ENCODE results near the gene TMEM151B. TPM values are rescaled to one million over a fixed set of nuclear protein-coding genes. Genes with fewer than 3 reads are reported as not detected.

The TMEM151B gene
- total and polyA plus RNA-seq, 10 of the 15 experiments (the other 5 are each of a cell fraction or from before 2014, with no cell fraction given), result 0.01 to 0.19 (median 0.05) TPM; not detected in 6

DNA sequence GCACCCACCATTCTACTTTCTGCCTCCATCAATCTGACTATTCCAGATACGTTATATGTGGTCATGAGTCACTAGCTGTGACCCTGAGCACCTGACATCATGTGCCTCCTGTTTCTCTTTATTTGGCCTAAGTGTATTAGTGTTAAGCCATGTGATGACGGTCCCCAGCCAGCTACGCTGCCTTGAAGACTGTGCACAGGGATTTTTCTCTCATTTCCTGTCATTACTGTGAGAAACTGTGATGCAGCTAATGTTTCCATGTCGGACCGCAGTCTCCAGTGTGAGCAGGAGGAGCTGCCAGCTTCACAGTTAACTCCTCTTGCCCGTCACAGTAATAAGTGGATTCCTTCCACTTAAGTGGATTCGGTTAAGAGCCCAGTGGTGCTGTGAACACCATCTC lies 62.3 kb downstream of the TMEM151B start:
- ChIA-PET CTCF (interaction anchor here (0.9 to 10.4 kb wide), 4 partner anchors 11 to 181 kb away, joined by 5 to 163 read pairs (median 6); partner anchors contain the start of genes AARS2, NFKBIE and TMEM151B), POLR2A (interaction anchor here (0.8 kb wide), 1 partner anchor 65 kb away, joined by 3 read pairs; no protein-coding TSS in a partner anchor), RAD21 (ENCODE audit: unreplicated experiment) (interaction anchor here (0.8 to 1.8 kb wide), 3 partner anchors 20 to 95 kb away, joined by 3 to 5 read pairs (median 5); no protein-coding TSS in a partner anchor), SMC1A (ENCODE audit: uncharacterized antibody, unreplicated experiment) (interaction anchor here (1.1 to 1.8 kb wide), 3 partner anchors 9 to 64 kb away, joined by 3 to 6 read pairs (median 3); no protein-coding TSS in a partner anchor)
- Histone ChIP-seq H3K9me3 (replicated peaks; ENCODE audit: control insufficient read depth, insufficient read depth, low read length) (no peaks in the 10 kb centered on the region), H3K9ac (ENCODE audit: control insufficient read depth, insufficient read depth, low read length) (no peak overlapping the region), H3K27ac (ENCODE audit: control insufficient read depth, insufficient read depth) (no peak overlapping the region), H3K4me2 (ENCODE audit: control insufficient read depth, insufficient read depth) (no peak overlapping the region), H3K36me3 (ENCODE audit: control insufficient read depth in 2 of 2, insufficient read depth in 2 of 2, low read length in 1 of 2) (no peaks in the 10 kb centered on the region), H3K27me3 (replicated peaks in 1 of 2; ENCODE audit: control insufficient read depth in 2 of 2, insufficient read depth in 2 of 2, low read length in 1 of 2) (peaks cover 0 to 6% of the 10 kb centered on the region in 2 experiments; a peak in 3 of 4 replicates), H4K20me1 (ENCODE audit: control insufficient read depth, insufficient read depth) (no peaks in the 10 kb centered on the region), H3K4me1 (ENCODE audit: control insufficient read depth, insufficient read depth, low read length) (no peaks in the 10 kb centered on the region), H3K79me2 (ENCODE audit: control insufficient read depth, insufficient read depth, low read length) (no peaks in the 10 kb centered on the region), H2AFZ (ENCODE audit: control insufficient read depth, low read depth, low read length) (no peak overlapping the region), H3K4me3 (no peak overlapping the region)
- TF ChIP-seq SUZ12 (IDR thresholded peaks at IDR 0.05; ENCODE audit: unreplicated experiment) (no peak), RELA (IDR thresholded peaks at IDR 0.05; ENCODE audit: borderline replicate concordance, partially characterized antibody) (no peak), SP1 (IDR thresholded peaks at IDR 0.05; ENCODE audit: low read depth, low read length) (no peak), BMI1 (IDR thresholded peaks at IDR 0.05; ENCODE audit: borderline replicate concordance) (no peak), TAF1 (IDR thresholded peaks at IDR 0.05; ENCODE audit: borderline replicate concordance, low read depth, low read length) (no peak), GATAD2B (conservative IDR thresholded peaks at IDR 0.05; ENCODE audit: low read depth) (no peak), MEF2B (IDR thresholded peaks at IDR 0.05; ENCODE audit: partially characterized antibody, poor library complexity, severe bottlenecking) (no peak), BRCA1 (IDR thresholded peaks at IDR 0.05; ENCODE audit: low read depth, low read length) (no peak), POLR2AphosphoS2 (IDR thresholded peaks at IDR 0.05; ENCODE audit: low read depth, low read length) (no peak), PRDM15 (CRISPR knock-in tag; IDR thresholded peaks at IDR 0.05) (no peak), IRF4 (IDR thresholded peaks at IDR 0.05; ENCODE audit: low read depth, low read length) (no peak), SRF (IDR thresholded peaks at IDR 0.05; ENCODE audit: low read depth in 2 of 2, low read length in 2 of 2) (no peak), MEF2A (IDR thresholded peaks at IDR 0.05; ENCODE audit: insufficient read depth, low read depth, low read length) (no peak), BACH1 (IDR thresholded peaks at IDR 0.05; ENCODE audit: borderline replicate concordance) (no peak)
- TF ChIP-seq, protein P1, sequence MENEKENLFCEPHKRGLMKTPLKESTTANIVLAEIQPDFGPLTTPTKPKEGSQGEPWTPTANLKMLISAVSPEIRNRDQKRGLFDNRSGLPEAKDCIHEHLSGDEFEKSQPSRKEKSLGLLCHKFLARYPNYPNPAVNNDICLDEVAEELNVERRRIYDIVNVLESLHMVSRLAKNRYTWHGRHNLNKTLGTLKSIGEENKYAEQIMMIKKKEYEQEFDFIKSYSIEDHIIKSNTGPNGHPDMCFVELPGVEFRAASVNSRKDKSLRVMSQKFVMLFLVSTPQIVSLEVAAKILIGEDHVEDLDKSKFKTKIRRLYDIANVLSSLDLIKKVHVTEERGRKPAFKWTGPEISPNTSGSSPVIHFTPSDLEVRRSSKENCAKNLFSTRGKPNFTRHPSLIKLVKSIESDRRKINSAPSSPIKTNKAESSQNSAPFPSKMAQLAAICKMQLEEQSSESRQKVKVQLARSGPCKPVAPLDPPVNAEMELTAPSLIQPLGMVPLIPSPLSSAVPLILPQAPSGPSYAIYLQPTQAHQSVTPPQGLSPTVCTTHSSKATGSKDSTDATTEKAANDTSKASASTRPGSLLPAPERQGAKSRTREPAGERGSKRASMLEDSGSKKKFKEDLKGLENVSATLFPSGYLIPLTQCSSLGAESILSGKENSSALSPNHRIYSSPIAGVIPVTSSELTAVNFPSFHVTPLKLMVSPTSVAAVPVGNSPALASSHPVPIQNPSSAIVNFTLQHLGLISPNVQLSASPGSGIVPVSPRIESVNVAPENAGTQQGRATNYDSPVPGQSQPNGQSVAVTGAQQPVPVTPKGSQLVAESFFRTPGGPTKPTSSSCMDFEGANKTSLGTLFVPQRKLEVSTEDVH (IDR thresholded peaks at IDR 0.05; ENCODE audit: low read depth, partially characterized antibody), result no peak
- in situ Hi-C loops (cut with MboI) (no loop called here), intact Hi-C loops (cut with micrococcal nuclease; ENCODE audit: unreplicated experiment) (no loop called here)
- no TSS peak for BruUV-seq (replicated peaks)
- no peak for DNase-seq (ENCODE audit: low read depth, low spot score)
- no peak for FAIRE-seq
- WGBS (ENCODE audit: insufficient coverage, insufficient replicate concordance, low lambda C conversion rate, missing lambda C conversion rate), result 31% methylated on average over 7 of the region's 7 CpGs
- no peak for ATAC-seq

All from GM12878 (cell line).